Right cardiac atrium (tissue), 5 donors: Measurements from ENCODE around the gene ING4. TPM values are rescaled to one million over a fixed set of nuclear protein-coding genes. Genes with fewer than 3 reads are reported as not detected.
A peak's percentile ranks its signal among the peaks of the same experiment; 100 is the strongest.

Source experiments
- ATAC-seq, 2 donors: fragments of 200-7000 bp; cut with Tn5 transposase; one replicate each; pipeline versions ENCODE4 v1.8.0 to v1.9.1; 2020; ENCODE audit warnings: moderate library complexity in 2 of 2, mild to moderate bottlenecking in 1 of 2
- DNase-seq, 3 donors: peaks; one replicate each; pipeline ENCODE4 v3.0.0-alpha.2; 2020
- H3K27ac ChIP-seq: one replicate; pipeline ENCODE4 v1.5.1; 2013; ENCODE audit warnings: mild to moderate bottlenecking, low read length, control low read depth, moderate library complexity
- H3K27me3 ChIP-seq: one replicate; pipeline ENCODE4 v1.6.1; 2013; ENCODE audit not compliant: control insufficient read depth, insufficient read depth
- H3K4me1 ChIP-seq: one replicate; pipeline ENCODE4 v1.6.1; 2013; ENCODE audit warnings: low read length; ENCODE audit not compliant: control insufficient read depth, insufficient read depth
- H3K4me3 ChIP-seq: one replicate; pipeline ENCODE4 v1.5.1; 2013; ENCODE audit warnings: low read length, control low read depth
- H3K9me3 ChIP-seq: one replicate; pipeline ENCODE4 v1.6.1; 2013; ENCODE audit warnings: low read length; ENCODE audit not compliant: control insufficient read depth
- WGBS: extraction: QIAGEN DNeasy Blood & Tissue Kit; methylation state at CpG from one replicate; pipeline ENCODE4 v1.1.7; 2013; 5-methylcytosine and 5-hydroxymethylcytosine counted together
- intact Hi-C, 4 donors: fragments of 100-400 bp; cut with DNase I; formaldehyde crosslinking; loops; one replicate each; pipeline versions ENCODE4 v1.11.0 to v1.14.0; 2022 to 2023
- polyA plus RNA-seq: library from polyadenylated mRNA; stranded (reverse); fragments of 200-250 nt; gene quantifications from one replicate; pipeline ENCODE4 v1.2.3, GENCODE V29; 2013
- total RNA-seq, 4 donors: library from RNA; stranded (reverse); fragmentation: NEBNext Ultra II Directional; extraction: Animal tissue kit (Norgen Biotek cat#: 25700); gene quantifications; one replicate each; pipeline ENCODE4 v1.2.1, GENCODE V29; 2021
- donor health status: healthy with polysubstance abuse.
- donor health status: DM: no; HTN: yes; CAD: no.
- donor health status: DM: no; HTN: no; CAD: no.
- donor health status: DM: no; HTN: yes; CAD: no; lungs with severe emphysema.
- donor health status: DM: yes; HTN: yes; CAD: no.

The ING4 gene
- total and polyA plus RNA-seq, 5 donors: 18.3 to 31.2 (median 29.9) TPM

GRCh38 chr12:6614513-6615172 lies 48.3 kb downstream of the ING4 start:
- Histone ChIP-seq H3K27ac (peak overlapping the region; percentile 94), H3K9me3 (no peaks in the 10 kb centered on the region), H3K4me3 (no peak overlapping the region), H3K4me1 (peaks cover 19% of the 10 kb centered on the region), H3K27me3 (no peaks in the 10 kb centered on the region)
- no peak for DNase-seq
- intact Hi-C loops: loop anchor here in 3 of 4 donors (10.0 kb wide), 3 partner anchors 70 to 210 kb away; partner anchors contain the start of genes GPR162 (in 1 of the 3), P3H3 (in 1 of the 3) and ZNF384 (in 1 of the 3)
- ATAC-seq: no peak
- 72% methylated on average over 7 of the region's 7 CpGs for WGBS

DNA sequence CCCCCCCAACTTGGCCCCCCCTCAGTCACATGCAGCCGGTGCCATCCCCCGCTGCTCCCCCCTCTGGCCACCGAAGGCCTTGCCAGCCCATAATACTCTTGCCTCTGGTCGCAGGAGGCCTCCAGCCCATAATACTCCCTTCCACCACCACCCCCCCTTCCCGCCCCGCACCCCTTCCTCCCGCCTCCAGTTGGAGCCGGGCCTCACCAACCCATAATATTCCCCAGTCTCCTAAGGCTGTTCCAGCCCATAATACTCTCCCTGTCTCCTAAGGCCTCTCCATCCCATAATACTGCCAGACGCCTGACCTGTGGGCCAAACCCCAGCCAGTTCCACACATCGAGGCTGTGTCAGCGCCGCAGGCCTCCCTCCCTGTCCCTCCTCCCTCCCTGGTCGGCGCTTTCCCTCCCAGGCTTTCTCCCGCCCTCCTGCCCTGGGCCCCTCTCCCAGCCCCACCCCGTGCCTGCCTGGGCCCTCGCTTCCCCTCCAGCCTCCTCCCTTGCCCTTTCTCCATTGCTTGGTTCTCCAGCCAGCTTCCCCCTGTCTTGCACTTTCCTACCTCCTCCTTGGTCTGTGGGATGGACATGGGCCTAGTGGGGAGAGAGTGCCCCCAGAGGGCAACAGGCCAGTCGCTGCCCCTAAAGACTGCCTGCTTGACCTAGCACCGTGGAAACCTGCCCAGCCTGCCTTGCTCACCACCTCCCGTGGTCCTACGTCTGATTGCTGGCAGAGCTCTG lies 49.0 kb downstream of the ING4 start:
- Histone ChIP-seq H3K4me1 (peaks cover 19% of the 10 kb centered on the region), H3K27ac (peak overlapping the region; percentile 94), H3K27me3 (no peaks in the 10 kb centered on the region), H3K9me3 (no peaks in the 10 kb centered on the region), H3K4me3 (no peak overlapping the region)
- 3% methylated on average over 21 of the region's 21 CpGs for WGBS
- DNase-seq: peak; percentile 94 to 97 (median 96)
- ATAC-seq: peak; percentile 91 to 93
- intact Hi-C loops: loop anchor here in 3 of 4 donors (10.0 kb wide), 3 partner anchors 71 to 211 kb away; partner anchors contain the start of genes GPR162 (in 1 of the 3), P3H3 (in 1 of the 3) and ZNF384 (in 1 of the 3)

DNA sequence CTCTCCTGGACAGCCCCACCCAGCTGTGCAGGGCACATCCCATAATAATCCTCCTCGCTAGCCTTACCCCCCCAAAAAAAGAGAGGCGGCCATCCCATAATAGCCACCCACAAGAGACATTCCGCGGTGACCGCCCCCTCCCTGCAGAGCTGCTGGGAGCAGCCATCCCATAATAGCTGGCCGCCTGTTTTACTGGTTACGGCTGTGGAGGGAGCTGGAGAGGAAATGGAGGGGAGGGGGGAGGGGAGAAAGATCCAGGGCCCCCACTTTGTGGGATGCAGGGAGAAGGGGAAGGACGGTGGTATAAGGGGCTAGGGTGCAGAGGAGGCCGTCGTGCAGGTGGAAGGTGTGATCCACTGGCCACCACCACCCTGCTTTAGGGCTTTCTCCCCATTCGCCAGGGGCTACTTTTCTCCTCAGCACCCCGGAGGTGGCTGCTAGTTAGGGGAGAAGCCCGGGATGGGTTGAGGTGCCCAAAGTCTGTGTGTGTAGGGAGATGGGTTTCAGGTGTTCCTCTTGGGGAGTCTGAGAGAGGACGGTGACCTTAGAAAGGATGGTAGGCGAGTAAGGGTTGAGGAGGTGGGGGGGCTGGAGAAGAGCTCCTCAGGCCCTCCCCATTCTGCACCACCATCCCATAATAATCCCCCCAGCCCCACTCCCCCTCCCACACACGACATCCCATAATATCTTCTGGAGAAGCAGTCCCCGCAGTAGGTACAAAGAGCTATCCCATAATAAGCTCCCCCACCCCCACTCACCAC lies 49.7 kb downstream of the ING4 start:
- Histone ChIP-seq H3K27me3 (no peaks in the 10 kb centered on the region), H3K4me3 (no peak overlapping the region), H3K9me3 (no peaks in the 10 kb centered on the region), H3K4me1 (peaks cover 19% of the 10 kb centered on the region), H3K27ac (peak overlapping the region; percentile 98)
- intact Hi-C loops: loop anchor here in 3 of 4 donors (10.0 kb wide), 3 partner anchors 72 to 212 kb away; partner anchors contain the start of genes GPR162 (in 1 of the 3), P3H3 (in 1 of the 3) and ZNF384 (in 1 of the 3)
- DNase-seq (peak; percentile 82 to 94 (median 92)), ATAC-seq (peak; percentile 39)
- 5% methylated on average over 17 of the region's 17 CpGs for WGBS

DNA sequence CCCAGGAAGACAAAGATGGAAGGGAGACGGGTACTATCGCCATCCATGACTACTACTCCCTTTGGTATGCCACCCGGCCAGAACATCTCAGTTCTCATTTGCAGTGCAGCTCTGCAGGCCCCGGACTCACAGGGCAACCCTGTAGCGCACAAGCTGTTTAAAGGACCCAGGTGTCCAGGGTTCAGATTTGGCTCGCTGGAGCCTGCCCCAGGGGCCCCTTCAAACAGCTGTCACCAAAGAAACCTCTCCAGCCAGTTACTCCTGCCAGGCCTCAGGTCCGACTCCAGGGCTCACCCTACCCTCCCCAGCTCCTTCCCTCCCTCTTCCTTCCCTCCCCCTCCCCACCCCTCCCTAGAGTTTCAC lies 50.3 kb downstream of the ING4 start:
- 34% methylated on average over 7 of the region's 7 CpGs for WGBS
- DNase-seq (no peak), ATAC-seq (no peak)
- intact Hi-C loops: loop anchor here in 3 of 4 donors (10.0 kb wide), 3 partner anchors 72 to 212 kb away; partner anchors contain the start of genes GPR162 (in 1 of the 3), P3H3 (in 1 of the 3) and ZNF384 (in 1 of the 3)
- Histone ChIP-seq H3K4me3 (no peak overlapping the region), H3K4me1 (peaks cover 19% of the 10 kb centered on the region), H3K27me3 (no peaks in the 10 kb centered on the region), H3K27ac (peak overlapping the region; percentile 43), H3K9me3 (no peaks in the 10 kb centered on the region)

GRCh38 chr12:6612247-6612646 lies 50.7 kb downstream of the ING4 start:
- WGBS: 64% methylated on average over 6 of the region's 6 CpGs
- intact Hi-C loops: loop anchor here in 3 of 4 donors (10.0 kb wide), 3 partner anchors 73 to 213 kb away; partner anchors contain the start of genes GPR162 (in 1 of the 3), P3H3 (in 1 of the 3) and ZNF384 (in 1 of the 3)
- ATAC-seq (no peak), DNase-seq (no peak)
- Histone ChIP-seq H3K4me1 (peaks cover 19% of the 10 kb centered on the region), H3K27me3 (no peaks in the 10 kb centered on the region), H3K4me3 (no peak overlapping the region), H3K27ac (peak overlapping the region; percentile 43), H3K9me3 (no peaks in the 10 kb centered on the region)

DNA sequence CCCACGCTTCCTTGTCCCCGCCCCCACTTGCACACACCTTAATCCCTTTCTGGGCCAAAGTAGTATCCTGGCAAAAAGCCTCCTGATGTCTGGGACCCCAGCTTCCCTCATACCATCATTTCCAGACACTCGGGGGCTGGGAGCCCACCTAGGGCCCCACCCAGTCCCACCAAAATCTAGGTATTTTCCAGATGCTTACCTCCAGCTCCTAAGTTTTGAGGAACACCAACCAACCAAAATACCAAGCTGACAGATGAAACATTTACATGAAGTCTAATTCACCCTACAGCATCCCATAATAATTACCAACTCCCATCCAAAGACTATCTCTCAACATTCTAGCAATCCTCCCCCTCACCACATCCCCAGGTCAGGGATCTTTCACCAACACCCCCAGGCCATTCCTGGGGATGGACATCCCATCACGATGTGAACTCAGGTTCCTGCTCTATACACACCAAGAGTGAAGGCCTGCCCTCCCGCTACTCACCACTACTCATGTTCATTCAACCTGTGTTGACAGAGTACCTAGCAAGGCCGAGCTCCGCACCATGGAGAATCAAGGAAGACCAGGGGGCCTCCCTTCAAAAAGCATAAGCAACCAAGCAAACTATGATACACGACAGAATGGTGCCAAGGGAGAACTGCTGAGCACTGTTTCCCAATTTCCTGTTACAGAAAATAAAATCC lies 54.2 kb downstream of the ING4 start:
- no peak for DNase-seq
- Histone ChIP-seq H3K27me3 (no peaks in the 10 kb centered on the region), H3K4me1 (peaks cover 21% of the 10 kb centered on the region), H3K27ac (peak overlapping the region; percentile 40), H3K9me3 (no peaks in the 10 kb centered on the region), H3K4me3 (no peak overlapping the region)
- no peak for ATAC-seq
- intact Hi-C loops: no loop called here
- 51% methylated on average over 8 of the region's 8 CpGs for WGBS

DNA sequence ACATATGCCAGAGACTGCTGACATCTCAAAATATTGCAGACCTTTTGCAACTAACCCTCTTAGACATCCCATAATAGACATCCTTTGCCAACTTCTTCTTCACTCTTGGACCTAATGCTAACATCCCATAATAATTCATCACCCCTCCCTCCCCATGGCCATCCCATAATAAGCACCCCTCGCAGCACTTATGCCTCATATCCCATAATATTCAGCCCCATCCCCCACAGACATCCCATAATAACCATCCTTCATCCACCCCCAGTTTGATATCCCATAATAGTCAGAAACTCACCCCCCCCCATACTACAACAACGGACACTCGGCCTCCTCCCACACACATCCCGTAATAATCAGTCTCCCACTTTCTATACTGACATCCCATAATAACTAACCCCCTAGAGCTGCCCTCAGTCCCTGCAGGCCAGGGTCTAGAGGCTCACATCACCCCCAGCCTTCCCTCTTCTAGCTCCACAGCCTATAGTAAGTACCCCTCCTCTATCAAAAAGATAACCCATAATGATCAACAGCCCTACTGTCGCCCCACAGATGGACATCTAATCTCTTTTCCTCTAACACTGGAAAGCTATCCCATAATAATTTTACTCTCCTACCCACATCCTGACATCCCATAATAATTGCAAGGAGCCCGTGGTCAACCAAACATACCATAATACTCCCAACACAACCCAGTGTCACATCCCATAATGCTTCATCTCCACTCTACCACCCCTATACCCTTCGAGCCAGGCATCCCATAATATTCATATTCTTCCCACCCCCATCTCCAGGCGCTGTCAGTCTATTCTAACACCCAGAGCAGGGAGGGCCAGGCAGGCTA lies 54.9 kb downstream of the ING4 start:
- intact Hi-C loops: no loop called here
- H3K4me3 ChIP-seq: no peak overlapping the region
- H3K27me3 ChIP-seq: no peaks in the 10 kb centered on the region
- DNase-seq: peak in 2 of 3 donors; percentile 71 to 79
- peak; percentile 3 to 4 for ATAC-seq
- WGBS: 3% methylated on average over 8 of the region's 8 CpGs
- H3K9me3 ChIP-seq: no peaks in the 10 kb centered on the region
- H3K4me1 ChIP-seq: peaks cover 20% of the 10 kb centered on the region
- H3K27ac ChIP-seq: peak overlapping the region; percentile 69

GRCh38 chr12:6606331-6607131 lies 56.4 kb downstream of the ING4 start:
- H3K9me3 ChIP-seq: no peaks in the 10 kb centered on the region
- 1% methylated on average over 70 of the region's 70 CpGs for WGBS
- peak overlapping the region; percentile 99 for H3K4me3 ChIP-seq
- no peaks in the 10 kb centered on the region for H3K27me3 ChIP-seq
- peak overlapping the region; percentile 97 for H3K27ac ChIP-seq
- H3K4me1 ChIP-seq: peaks cover 11% of the 10 kb centered on the region
- ATAC-seq: peak; percentile 54 to 61
- intact Hi-C loops: no loop called here
- DNase-seq: peak; percentile 80 to 92 (median 91)
